ENCODE results near the gene TMEM106C.
"Not testable (repeated sequence)": the region's sequence is repeated elsewhere in the genome, so short reads cannot be mapped to it uniquely, and the experiment has no call there.

The TMEM106C gene

GRCh38 chr12:47949441-47950341 is 13.7 kb upstream of the TMEM106C start:
- peak; percentile 44 for DNase-seq (ENCODE audit: low read depth)

GRCh38 chr12:47950856-47951468 is 12.4 kb upstream of the TMEM106C start:
- no peak for DNase-seq (ENCODE audit: low read depth)

DNA sequence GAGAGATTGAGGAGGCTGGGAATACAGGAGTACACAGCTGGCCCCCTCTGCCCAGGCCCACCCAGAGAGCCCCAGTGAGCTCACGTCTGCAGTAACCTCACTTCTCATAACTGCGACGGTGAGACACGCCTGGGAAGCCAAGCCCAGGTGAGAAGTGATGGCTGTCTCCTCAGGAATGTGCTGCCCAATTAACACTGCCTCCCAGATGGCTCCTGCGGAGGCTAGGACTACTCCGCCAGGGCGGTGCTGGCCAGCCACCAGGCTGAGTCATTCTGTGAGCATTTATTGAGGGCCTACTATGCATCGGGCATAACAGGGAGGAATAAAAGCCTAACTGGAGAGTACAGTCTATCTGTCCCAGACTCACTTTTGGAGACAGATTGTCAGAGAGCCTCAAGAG is 9.3 kb upstream of the TMEM106C start:
- DNase-seq (ENCODE audit: low read depth): no peak

DNA sequence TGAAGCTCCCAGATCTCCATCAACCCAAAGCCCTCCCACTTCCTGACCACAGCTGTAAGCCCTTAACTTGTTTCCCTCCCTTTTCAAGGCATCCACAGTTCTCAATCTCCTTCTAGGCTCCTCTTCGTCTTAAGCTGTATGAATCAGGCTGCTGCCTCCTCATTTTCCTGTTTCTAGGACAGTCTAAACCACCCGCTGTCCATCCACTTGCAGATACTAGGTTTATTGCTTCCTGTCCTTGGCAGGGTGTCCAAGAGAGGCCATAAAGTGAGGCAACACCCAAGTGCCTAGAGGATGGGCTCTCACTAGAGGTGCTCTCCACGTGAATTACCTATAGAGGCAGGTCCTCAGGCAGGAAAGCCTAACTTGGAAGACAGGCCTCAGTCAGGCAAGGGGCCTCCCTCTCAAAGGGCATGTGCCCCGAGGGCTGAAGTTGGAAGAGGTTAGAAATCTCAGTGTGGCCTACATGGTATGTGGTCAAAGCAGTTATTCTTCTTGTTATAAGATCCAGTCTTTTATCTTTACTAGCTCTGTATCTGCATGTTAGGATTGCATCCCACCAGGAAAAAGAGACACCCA is 8.8 kb upstream of the TMEM106C start:
- no peak for DNase-seq (ENCODE audit: low read depth)

- no peak for DNase-seq (ENCODE audit: low read depth)
Measured at GRCh38 chr12:47955059-47955458, 8.3 kb upstream of the TMEM106C start.

- not testable (repeated sequence) for DNase-seq (ENCODE audit: low read depth)
Measured at GRCh38 chr12:47957671-47958070, 5.7 kb upstream of the TMEM106C start.

DNA sequence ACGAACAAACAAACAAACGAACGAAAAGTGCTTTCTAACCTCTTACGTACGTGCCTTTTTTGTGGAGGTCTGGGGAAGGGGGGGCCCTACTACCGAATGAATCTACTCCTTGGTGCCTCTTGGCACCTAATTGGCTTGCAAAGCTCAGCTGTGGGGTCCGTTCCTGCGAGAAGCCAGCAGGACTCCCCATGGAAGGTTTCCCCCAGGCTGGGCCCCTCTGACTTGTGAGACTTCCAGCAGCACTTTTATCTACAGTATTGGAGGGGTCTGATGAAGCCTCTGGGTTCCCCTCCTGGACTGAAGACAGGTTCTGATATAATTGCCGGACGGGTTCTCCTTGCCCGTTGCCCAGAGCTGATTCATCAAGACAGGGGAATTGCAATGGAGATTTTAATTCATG is 1.2 kb upstream of the TMEM106C start:
- DNase-seq (ENCODE audit: low read depth): no peak

DNA sequence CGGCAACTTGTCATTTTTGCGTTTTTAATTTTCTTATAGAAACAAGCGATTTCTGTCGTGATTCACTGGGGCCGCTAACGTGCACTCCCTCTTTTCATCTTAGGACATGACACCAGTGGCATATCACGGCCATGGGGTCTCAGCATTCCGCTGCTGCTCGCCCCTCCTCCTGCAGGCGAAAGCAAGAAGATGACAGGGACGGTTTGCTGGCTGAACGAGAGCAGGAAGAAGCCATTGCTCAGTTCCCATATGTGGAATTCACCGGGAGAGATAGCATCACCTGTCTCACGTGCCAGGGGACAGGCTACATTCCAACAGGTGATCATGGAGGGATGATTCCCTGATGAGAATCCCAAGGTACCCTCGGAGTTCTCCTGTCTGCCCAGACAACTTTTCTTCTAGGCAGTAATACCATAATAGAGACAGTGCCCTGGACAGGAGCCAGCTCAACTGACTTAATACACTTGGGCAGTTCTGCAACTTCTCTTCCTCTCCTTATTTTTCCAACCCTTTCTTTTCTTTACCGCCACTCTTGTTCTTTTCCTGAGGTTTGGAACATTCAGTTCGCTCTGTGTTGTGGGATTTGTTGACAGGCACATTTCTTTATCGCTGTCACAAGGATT is 821 bp downstream of the TMEM106C start:
- DNase-seq (ENCODE audit: low read depth): no peak

DNA sequence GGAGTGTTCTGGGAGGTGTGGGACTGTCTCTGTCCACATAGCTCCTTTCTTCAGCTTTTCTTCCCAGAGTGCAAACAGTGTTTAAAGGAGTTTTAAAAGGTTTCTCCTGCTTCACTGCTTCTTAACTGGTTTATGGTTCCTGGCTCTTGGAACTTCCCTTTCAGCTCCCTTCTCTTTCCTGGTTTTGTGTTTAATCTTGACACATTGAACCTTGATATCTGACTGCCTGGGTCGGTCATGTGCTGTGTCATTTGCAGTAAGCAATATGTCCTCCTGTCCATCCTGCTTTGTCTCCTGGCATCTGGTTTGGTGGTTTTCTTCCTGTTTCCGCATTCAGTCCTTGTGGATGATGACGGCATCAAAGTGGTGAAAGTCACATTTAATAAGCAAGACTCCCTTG is 2.2 kb downstream of the TMEM106C start:
- no peak for DNase-seq (ENCODE audit: low read depth)

- no peak for DNase-seq (ENCODE audit: low read depth)
Measured at GRCh38 chr12:47967461-47968321, 4.3 kb downstream of the TMEM106C start.

- DNase-seq (ENCODE audit: low read depth): no peak
Measured at GRCh38 chr12:47969845-47970244, 6.4 kb downstream of the TMEM106C start.

DNA sequence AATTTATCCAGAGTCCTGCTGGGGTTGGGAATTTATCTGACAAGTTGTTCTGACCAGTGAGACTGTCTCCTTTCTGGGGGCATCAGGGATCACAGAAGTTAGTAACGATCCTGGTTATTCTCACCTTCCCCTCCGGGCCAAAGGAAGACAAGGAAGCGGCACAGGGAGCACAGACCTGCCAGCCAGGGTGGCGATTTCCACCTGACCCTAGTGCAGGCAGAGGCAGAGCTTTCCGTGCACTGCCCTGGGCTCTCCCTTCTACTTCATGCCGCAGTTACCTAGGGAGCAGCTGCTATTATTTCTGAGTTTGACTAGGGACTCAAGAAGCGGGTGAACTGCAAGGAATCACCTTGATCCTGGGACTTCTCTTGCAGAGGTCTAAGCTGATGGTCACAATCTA is 7.4 kb downstream of the TMEM106C start:
- DNase-seq (ENCODE audit: low read depth): no peak

GRCh38 chr12:47972895-47973294 is 9.5 kb downstream of the TMEM106C start:
- no peak for DNase-seq (ENCODE audit: low read depth)

DNA sequence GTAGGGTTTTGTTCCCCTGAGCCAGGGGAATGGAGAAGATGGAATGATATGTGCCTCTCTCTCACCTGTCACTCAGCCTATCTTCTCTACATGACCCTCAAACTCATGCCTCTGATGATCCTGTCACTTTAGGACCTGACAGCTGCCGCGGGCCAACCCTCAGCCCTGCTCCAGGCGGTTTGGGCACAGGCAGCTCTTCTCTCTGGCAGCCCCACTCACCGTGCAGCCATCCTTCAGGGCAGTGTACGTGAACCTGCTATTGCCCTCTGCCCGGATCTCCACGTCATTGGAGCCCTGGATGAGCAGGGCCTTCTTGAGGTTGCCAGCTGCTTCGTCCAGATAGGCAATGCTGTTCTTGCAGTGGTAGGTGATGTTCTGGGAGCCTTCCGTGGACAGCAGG is 10.5 kb downstream of the TMEM106C start:
- no peak for DNase-seq (ENCODE audit: low read depth)

DNA sequence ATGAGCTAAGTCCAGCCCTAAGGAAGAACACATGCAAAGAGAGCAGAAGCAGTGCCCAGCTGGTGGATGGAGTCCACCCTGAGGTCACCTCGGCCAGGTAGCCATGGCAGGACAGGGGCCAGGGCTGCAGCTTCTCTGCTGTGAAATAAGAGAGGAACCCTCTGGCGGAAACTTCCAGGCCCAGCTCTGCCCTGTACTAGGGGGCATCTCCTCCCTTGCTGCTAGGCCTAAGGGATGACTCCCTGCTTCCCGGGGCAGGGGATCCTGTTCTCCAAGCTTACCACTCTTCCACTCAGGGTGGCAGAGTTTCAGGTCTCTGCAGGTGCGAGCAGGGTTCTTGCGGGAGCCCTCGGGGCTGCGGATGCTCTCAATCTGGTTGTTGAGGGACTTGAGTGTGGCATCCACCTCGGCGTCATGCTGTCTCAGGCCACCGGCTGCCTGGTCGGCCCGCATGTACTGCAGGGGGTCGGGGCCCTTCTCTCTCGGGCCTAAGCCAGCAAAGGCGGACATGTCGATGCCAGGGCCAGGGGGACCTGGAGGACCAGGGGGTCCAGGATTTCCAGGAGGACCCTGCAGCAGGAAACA is 11.7 kb downstream of the TMEM106C start:
- no peak for DNase-seq (ENCODE audit: low read depth)

DNA sequence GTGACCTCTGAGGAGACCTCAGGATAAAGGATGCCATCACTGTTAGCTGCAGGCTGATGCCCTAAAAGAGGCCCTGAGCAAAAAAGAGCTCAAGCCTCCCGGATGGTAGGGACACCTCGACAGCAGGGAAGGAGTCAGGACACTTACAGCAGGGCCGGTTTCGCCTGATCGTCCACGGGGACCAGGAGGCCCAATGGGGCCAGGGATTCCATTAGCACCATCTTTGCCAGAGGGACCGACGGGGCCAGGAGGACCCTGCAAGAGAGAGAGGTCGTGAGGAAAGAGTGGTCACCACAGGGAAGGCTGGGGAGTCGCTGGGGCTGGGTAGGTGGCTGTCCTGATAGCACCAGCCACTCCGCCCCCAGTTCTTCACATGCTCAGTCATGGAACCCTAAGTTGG is 12.4 kb downstream of the TMEM106C start:
- no peak for DNase-seq (ENCODE audit: low read depth)

- DNase-seq (ENCODE audit: low read depth): no peak
Measured at GRCh38 chr12:47977046-47977771, 13.8 kb downstream of the TMEM106C start.

DNA sequence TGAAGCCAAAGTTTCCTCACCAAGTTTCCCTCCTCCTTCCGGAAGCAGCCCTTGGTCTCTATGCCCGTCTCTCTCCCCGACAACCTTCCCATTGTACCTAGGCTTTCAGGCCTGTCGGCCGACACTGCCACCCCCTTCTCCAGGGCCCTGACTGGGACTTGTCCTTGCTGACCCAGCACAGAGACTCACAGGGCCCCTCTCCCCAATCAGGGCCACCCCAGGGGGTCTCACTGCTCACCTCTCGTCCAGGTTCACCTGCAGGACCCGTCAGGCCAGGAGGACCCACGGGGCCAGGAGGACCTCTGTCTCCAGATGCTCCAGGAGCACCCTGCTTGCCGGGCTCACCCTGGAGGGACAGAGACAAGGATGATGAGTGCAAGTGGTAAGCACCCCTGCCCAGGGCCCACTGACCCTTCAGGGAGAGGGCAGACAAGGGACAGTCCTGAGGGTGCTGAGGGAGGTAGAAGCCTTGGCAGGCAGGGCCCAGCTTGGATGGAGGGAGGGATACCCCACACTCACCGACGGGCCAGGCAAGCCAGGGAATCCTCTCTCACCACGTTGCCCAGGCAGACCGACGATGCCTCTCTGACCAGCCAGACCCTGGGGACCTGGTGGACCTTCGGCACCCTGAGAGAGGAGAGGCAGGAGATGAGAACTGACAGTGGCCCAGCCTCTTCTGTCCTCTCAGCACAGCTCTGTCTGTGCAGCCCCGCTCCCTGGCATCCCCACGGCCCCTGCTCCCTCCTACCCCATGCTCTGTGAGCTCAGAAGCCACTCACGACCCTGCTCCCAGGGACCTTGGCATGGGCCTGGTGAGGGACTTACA is 14.6 kb downstream of the TMEM106C start:
- DNase-seq (ENCODE audit: low read depth): no peak

DNA sequence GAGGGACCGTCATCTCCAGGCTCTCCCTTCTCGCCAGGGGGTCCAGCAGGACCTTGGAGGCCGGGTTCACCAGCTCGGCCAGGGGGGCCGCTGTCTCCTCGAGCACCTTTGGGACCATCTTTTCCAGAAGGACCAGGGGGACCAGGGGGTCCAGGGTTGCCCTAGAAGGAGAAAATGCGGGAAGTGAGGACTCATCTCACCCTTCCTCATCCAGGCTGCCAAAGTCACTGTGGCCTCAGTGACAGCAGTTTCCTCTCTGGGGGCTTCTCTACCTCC is 15.1 kb downstream of the TMEM106C start:
- DNase-seq (ENCODE audit: low read depth): no peak

DNA sequence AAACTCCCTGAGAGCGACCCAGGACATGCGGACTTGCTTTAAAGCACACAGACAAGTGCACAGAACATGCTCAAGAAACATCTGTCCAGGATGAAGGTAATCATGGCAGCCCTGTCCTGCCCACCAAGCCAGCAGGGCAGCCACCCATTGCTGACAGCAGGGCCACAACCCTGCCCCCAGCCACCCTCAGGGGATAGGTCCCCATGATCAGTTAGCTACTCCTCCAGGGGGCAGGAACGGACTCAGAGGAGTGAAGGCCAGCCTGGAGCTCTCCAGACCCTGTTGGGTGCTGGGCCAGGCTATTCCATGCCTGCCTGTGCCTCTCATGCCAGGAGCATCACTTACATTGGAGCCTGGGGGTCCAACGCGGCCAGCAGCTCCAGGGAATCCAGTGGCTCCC is 15.8 kb downstream of the TMEM106C start:
- DNase-seq (ENCODE audit: low read depth): no peak

Data from activated T-cell treated with anti-CD3 and anti-CD28 coated beads for 48 hours (primary cell).